PC-9 (cell line): Measurements from ENCODE around the gene PROZ. TPM values are rescaled to one million over a fixed set of nuclear protein-coding genes. Genes with fewer than 3 reads are reported as not detected.

Experiments used
- BruUV-seq: library from RNA; stranded (reverse); fragments of 400-500 nt; replicated peaks from 2 replicates; lab custom pipeline; 2021; lab: Mats Ljungman, UMichigan
- CTCF ChIA-PET: fragments of 300-600 bp; sonication (Branson Sonifier 250); formaldehyde crosslinking; loops from one replicate; lab custom pipeline; 2022; ENCODE audit warnings: antibody characterized with exemption; lab: Charles Lee
- POLR2A ChIA-PET: fragments of 300-600 bp; sonication (Branson Sonifier 250); formaldehyde crosslinking; loops from one replicate; lab custom pipeline; 2022; ENCODE audit warnings: antibody characterized with exemption; ENCODE audit not compliant: unreplicated experiment; lab: Charles Lee
- DNase-seq, 2 experiments: peaks; one replicate each; pipeline versions ENCODE4 v3.0.0 to v3.0.0-alpha.2; 2015 to 2022; ENCODE audit warnings: mixed read lengths in 1 of 2
- H2AFZ ChIP-seq: fragments of 200-600 bp; sonication (generic); 2 replicates; pipeline ENCODE4 v1.8.1; 2017; ENCODE audit warnings: antibody characterized with exemption
- H3F3A ChIP-seq: fragments of 200-600 bp; sonication (generic); 2 replicates; pipeline ENCODE4 v1.8.1; 2017; ENCODE audit warnings: antibody characterized with exemption, mild to moderate bottlenecking, low read depth; ENCODE audit not compliant: insufficient read depth
- H3K27ac ChIP-seq: fragments of 200-600 bp; sonication (generic); 2 replicates; pipeline ENCODE4 v1.6.1; 2016; ENCODE audit warnings: mixed run types
- H3K27me3 ChIP-seq: fragments of 200-600 bp; sonication (generic); 2 replicates; pipeline ENCODE4 v1.6.1; 2016; ENCODE audit warnings: low read depth, mixed run types; ENCODE audit not compliant: insufficient read depth
- H3K36me3 ChIP-seq: fragments of 200-600 bp; sonication (generic); 2 replicates; pipeline ENCODE4 v1.6.1; 2016; ENCODE audit warnings: low read depth, mixed run types
- H3K4me1 ChIP-seq: fragments of 200-600 bp; sonication (generic); replicated peaks from 2 replicates; pipeline ENCODE4 v1.6.1; 2016; ENCODE audit warnings: mixed run types; ENCODE audit not compliant: insufficient read depth
- H3K4me2 ChIP-seq: fragments of 200-600 bp; sonication (generic); 2 replicates; pipeline ENCODE4 v1.6.1; 2017; ENCODE audit warnings: mixed run types
- H3K4me3 ChIP-seq: fragments of 200-600 bp; sonication (generic); 2 replicates; pipeline ENCODE4 v1.6.1; 2016; ENCODE audit warnings: mixed run types
- H3K79me2 ChIP-seq: fragments of 200-600 bp; sonication (generic); 2 replicates; pipeline ENCODE4 v1.6.1; 2017; ENCODE audit warnings: low read depth, mixed run types
- H3K9me2 ChIP-seq: fragments of 200-600 bp; sonication (generic); 2 replicates; pipeline ENCODE4 v1.8.1; 2017; ENCODE audit warnings: mild to moderate bottlenecking; ENCODE audit not compliant: insufficient read depth
- H3K9me3 ChIP-seq: fragments of 200-600 bp; sonication (generic); 2 replicates; pipeline ENCODE4 v1.8.1; 2016; ENCODE audit warnings: low read depth; ENCODE audit not compliant: insufficient read depth
- H4K20me1 ChIP-seq: fragments of 200-600 bp; sonication (generic); 2 replicates; pipeline ENCODE4 v1.8.1; 2017; ENCODE audit not compliant: insufficient read depth
- EZH2 ChIP-seq: fragments of 200-600 bp; sonication (generic); IDR thresholded peaks from 2 replicates; pipeline ENCODE4 v1.8.0; 2017; ENCODE audit warnings: antibody characterized with exemption, low read depth
- intact Hi-C: fragments of 100-400 bp; cut with micrococcal nuclease; formaldehyde crosslinking; loops from one replicate; pipeline ENCODE4 v1.10.0; 2022; ENCODE audit not compliant: unreplicated experiment
- total RNA-seq: library from RNA; stranded (reverse); gene quantifications from 2 replicates; pipeline ENCODE4 v1.2.3, GENCODE V29; 2021
- TF ChIP-seq, protein P1 (sequence below): fragments of 200-600 bp; sonication (generic); conservative IDR thresholded peaks from 2 replicates; pipeline ENCODE4 v1.6.1; 2017; ENCODE audit warnings: mixed run types, antibody characterized with exemption, mild to moderate bottlenecking, moderate library complexity

The PROZ gene
- total RNA-seq, 1 experiment from 2014 or later, result not detected

DNA sequence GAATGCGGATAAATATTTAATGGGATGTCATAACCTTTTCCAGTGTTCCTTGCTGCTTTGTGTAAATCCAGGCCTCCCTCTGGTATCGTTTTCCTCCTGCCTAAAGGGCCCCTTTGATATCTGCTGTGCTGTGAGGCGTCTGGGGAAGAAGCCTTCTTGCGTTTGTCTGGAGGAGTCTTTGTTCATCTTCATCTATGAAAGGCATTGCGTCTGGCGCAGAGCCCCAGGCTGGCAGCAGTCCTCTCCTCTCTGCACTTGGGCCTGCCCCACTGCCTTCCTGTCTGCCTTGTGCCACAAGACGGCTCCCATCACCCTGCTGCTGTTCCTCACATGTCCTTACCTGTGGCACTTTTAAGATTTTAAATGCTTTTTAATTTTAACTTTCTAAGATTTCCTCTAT is 9.8 kb downstream of the PROZ start:
- no peaks in the 10 kb centered on the region; the same call in 1 of the 2 replicates for H3K36me3 ChIP-seq
- TF ChIP-seq, protein P1, sequence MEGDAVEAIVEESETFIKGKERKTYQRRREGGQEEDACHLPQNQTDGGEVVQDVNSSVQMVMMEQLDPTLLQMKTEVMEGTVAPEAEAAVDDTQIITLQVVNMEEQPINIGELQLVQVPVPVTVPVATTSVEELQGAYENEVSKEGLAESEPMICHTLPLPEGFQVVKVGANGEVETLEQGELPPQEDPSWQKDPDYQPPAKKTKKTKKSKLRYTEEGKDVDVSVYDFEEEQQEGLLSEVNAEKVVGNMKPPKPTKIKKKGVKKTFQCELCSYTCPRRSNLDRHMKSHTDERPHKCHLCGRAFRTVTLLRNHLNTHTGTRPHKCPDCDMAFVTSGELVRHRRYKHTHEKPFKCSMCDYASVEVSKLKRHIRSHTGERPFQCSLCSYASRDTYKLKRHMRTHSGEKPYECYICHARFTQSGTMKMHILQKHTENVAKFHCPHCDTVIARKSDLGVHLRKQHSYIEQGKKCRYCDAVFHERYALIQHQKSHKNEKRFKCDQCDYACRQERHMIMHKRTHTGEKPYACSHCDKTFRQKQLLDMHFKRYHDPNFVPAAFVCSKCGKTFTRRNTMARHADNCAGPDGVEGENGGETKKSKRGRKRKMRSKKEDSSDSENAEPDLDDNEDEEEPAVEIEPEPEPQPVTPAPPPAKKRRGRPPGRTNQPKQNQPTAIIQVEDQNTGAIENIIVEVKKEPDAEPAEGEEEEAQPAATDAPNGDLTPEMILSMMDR, result no peak
- 0 out of 2 replicates have a peak, but pooled peaks cover 5% of the 10 kb centered on the region for H3K27me3 ChIP-seq
- no peak overlapping the region for H3K4me2 ChIP-seq
- H3K79me2 ChIP-seq, result no peaks in the 10 kb centered on the region
- no peaks in the 10 kb centered on the region for H4K20me1 ChIP-seq
- H3F3A ChIP-seq, result no peaks in the 10 kb centered on the region; the same call in 1 of the 2 replicates
- H2AFZ ChIP-seq, result no peak overlapping the region
- H3K27ac ChIP-seq, result no peak overlapping the region
- H3K9me3 ChIP-seq, result no peaks in the 10 kb centered on the region
- no peaks in the 10 kb centered on the region for H3K9me2 ChIP-seq
- H3K4me1 ChIP-seq, result no peaks in the 10 kb centered on the region
- no peak overlapping the region for H3K4me3 ChIP-seq
- CTCF ChIA-PET, result interaction anchor here (0.6 kb wide), 1 partner anchor 101 kb away, joined by 9 read pairs; no protein-coding TSS in a partner anchor
- POLR2A ChIA-PET, result no interaction called here
- BruUV-seq, result no TSS peak
- no peak for DNase-seq
- intact Hi-C loops, result no loop called here

DNA sequence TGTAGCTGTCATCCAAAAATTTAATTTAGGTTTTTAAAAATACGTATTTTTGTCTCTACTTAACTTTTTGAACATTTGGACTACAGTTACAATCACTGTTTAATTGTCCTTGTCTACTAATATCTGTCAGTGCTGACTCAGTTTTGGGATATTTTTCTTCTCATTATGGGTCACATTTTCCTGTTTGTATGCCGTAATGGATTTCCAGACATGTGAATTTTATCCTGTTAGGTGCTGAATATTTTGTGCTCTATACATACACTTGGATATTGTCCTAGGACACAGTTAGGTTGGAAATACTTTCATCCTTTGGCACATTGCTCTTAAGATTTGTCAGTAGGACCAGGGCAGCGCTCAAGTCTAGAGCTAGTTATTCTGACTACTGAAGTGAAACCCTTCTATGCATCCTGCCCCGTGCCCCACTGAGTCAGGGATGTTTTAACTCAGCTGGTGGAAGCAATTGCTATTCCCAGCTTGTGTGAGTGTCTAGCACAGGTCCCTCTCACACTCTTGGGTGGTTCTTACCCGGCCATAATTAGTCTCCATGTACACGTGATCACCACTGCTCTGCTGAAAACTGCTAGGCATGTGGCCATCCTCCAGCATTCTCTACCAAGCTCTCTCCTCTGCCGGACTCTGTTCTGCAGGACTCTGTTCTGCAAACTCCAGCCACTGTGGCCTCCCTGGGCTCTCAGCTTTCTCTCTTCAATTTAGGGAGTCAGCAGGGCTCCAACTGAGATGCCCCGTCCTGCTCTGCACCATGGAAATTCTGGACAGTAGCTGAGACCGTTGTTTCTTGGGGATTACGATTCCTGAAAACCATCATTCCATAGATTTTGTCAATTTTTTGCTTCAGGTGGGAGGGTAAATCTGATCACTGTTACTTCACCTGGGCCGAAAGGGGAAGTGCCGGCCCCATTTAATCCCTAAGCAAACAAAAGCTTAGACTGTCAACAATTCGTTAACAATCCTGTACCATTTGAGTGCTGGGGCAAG is 11.1 kb downstream of the PROZ start:
- Histone ChIP-seq H3K9me2 (no peaks in the 10 kb centered on the region), H3F3A (peaks cover 7% of the 10 kb centered on the region; the same call in 1 of the 2 replicates), H2AFZ (no peak overlapping the region), H3K36me3 (no peaks in the 10 kb centered on the region; the same call in 1 of the 2 replicates), H3K9me3 (no peaks in the 10 kb centered on the region), H3K27me3 (no peaks in the 10 kb centered on the region), H3K4me1 (no peaks in the 10 kb centered on the region), H3K27ac (no peak overlapping the region), H4K20me1 (no peaks in the 10 kb centered on the region), H3K4me2 (no peak overlapping the region), H3K79me2 (no peaks in the 10 kb centered on the region), H3K4me3 (no peak overlapping the region)
- DNase-seq, result no peak
- no TSS peak for BruUV-seq
- TF ChIP-seq, protein P1, result no peak
- POLR2A ChIA-PET, result no interaction called here
- intact Hi-C loops, result no loop called here
- CTCF ChIA-PET, result no interaction called here

DNA sequence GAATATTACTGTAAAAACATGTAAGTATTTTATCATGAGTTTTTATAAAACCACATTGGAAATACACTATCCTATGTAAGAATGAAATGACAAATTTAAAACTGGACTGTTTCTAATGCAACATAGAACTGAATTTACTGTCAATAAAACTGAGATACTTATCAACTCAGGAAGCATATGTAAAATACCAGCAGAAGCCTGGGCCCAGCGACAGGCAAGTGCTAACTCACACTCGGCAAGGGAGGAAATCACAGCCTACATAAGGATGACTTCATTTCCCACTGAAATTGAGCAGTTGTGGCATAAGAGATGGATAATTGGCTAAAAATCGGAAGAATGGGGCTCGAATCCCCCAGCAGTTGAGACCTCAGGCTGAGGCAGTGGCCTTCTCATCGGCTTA is 12.1 kb downstream of the PROZ start:
- no TSS peak for BruUV-seq
- POLR2A ChIA-PET, result no interaction called here
- DNase-seq, result no peak

More for the DNA sequence above, 12.1 kb downstream of the PROZ start:
- CTCF ChIA-PET, result no interaction called here
- Histone ChIP-seq H3K27me3 (no peaks in the 10 kb centered on the region), H3K9me3 (no peaks in the 10 kb centered on the region), H4K20me1 (no peaks in the 10 kb centered on the region), H3K36me3 (peaks cover 5% of the 10 kb centered on the region; the same call in 1 of the 2 replicates), H3F3A (peaks cover 7% of the 10 kb centered on the region; the same call in 1 of the 2 replicates), H3K9me2 (no peaks in the 10 kb centered on the region), H3K4me1 (no peaks in the 10 kb centered on the region), H3K79me2 (no peaks in the 10 kb centered on the region), H3K4me3 (no peak overlapping the region), H3K27ac (no peak overlapping the region), H3K4me2 (no peak overlapping the region), H2AFZ (no peak overlapping the region)
- intact Hi-C loops, result no loop called here
- no peak for TF ChIP-seq EZH2
- TF ChIP-seq, protein P1, result no peak
